Keratinocyte (primary cell): ENCODE results near the gene TUBA1B. TPM values are rescaled to one million over a fixed set of nuclear protein-coding genes. Genes with fewer than 3 reads are reported as not detected.
"Not testable (repeated sequence)": the region's sequence is repeated elsewhere in the genome, so short reads cannot be mapped to it uniquely, and the experiment has no call there.

ENCODE experiments used
- DNase-seq: peaks from one replicate; pipeline ENCODE4 v3.0.0-alpha.2; 2011; ENCODE audit warnings: low read depth, missing footprints, low spot score
- FAIRE-seq: peaks from 2 replicates; lab custom pipeline; 2011; peaks lifted over from hg19 to GRCh38; lab: Jason Lieb, UNC
- H2AFZ ChIP-seq: 2 replicates; pipeline ENCODE4 v1.6.0; 2012; ENCODE audit warnings: low read length, control low read depth, inconsistent platforms; ENCODE audit not compliant: control insufficient read depth
- H3K27ac ChIP-seq: 2 replicates; pipeline ENCODE4 v1.5.1; 2011; ENCODE audit warnings: low read length; ENCODE audit not compliant: control insufficient read depth, insufficient read depth
- H3K27me3 ChIP-seq: 3 replicates; pipeline ENCODE4 v1.6.0; 2011; ENCODE audit warnings: low read length; ENCODE audit not compliant: control insufficient read depth, insufficient read depth; ENCODE audit errors: extremely low read depth
- H3K36me3 ChIP-seq, 2 experiments: 2 replicates in 1 of 2; 3 replicates in 1 of 2; pipeline ENCODE4 v1.5.1; 2011; ENCODE audit warnings: low read length in 2 of 2, mild to moderate bottlenecking in 1 of 2; ENCODE audit not compliant: control insufficient read depth in 2 of 2, insufficient read depth in 2 of 2; ENCODE audit errors: extremely low read depth in 1 of 2
- H3K4me1 ChIP-seq: 3 replicates; pipeline ENCODE4 v1.5.1; 2011; ENCODE audit warnings: low read length; ENCODE audit not compliant: control insufficient read depth, insufficient read depth; ENCODE audit errors: extremely low read depth
- H3K4me2 ChIP-seq: 3 replicates; pipeline ENCODE4 v1.6.0; 2011; ENCODE audit warnings: low read depth, low read length; ENCODE audit not compliant: control insufficient read depth, insufficient read depth; ENCODE audit errors: extremely low read depth
- H3K4me3 ChIP-seq, 3 experiments: fragments of 200-600 bp in 1 of 3; sonication (generic) in 1 of 3; 2 replicates in 2 of 3; 3 replicates in 1 of 3; pipeline ENCODE4 v1.5.1; 2011 to 2016; ENCODE audit warnings: low read length in 3 of 3, mild to moderate bottlenecking in 3 of 3, control low read depth in 2 of 3, inconsistent platforms in 1 of 3, low read depth in 1 of 3, mixed read lengths in 1 of 3, mixed run types in 1 of 3, moderate library complexity in 1 of 3; ENCODE audit not compliant: control insufficient read depth in 2 of 3, insufficient read depth in 2 of 3; ENCODE audit errors: extremely low read depth in 1 of 3
- H3K79me2 ChIP-seq: 2 replicates; pipeline ENCODE4 v1.6.0; 2012; ENCODE audit warnings: low read length; ENCODE audit not compliant: control insufficient read depth, insufficient read depth
- H3K9ac ChIP-seq: 3 replicates; pipeline ENCODE4 v1.6.0; 2011; ENCODE audit warnings: low read length; ENCODE audit not compliant: control insufficient read depth, insufficient read depth; ENCODE audit errors: extremely low read depth
- H3K9me1 ChIP-seq: 3 replicates; pipeline ENCODE4 v1.6.0; 2011; ENCODE audit warnings: low read length; ENCODE audit not compliant: control insufficient read depth, insufficient read depth; ENCODE audit errors: extremely low read depth
- H3K9me3 ChIP-seq: 2 replicates; pipeline ENCODE4 v1.5.1; 2012; ENCODE audit warnings: low read depth, low read length; ENCODE audit not compliant: control insufficient read depth
- H4K20me1 ChIP-seq: 3 replicates; pipeline ENCODE4 v1.6.0; 2011; ENCODE audit warnings: low read length; ENCODE audit not compliant: control insufficient read depth, insufficient read depth; ENCODE audit errors: extremely low read depth
- EZH2 ChIP-seq: IDR thresholded peaks from one replicate; pipeline ENCODE4 v1.6.1; 2012; ENCODE audit warnings: inconsistent platforms, mild to moderate bottlenecking, low read length, moderate library complexity
- dilution Hi-C: fragments of 300-500 bp; cut with MboI; formaldehyde crosslinking; loops from one replicate; pipeline ENCODE4 v1.7.0; 2020; ENCODE audit warnings: low sequenced_read_pairs; ENCODE audit not compliant: extremely low pct_ligation_motif_present
- polyA plus RNA-seq, 5 experiments: library from polyadenylated mRNA; depleted of rRNA in 3 of 5; stranded (reverse) in 3 of 5; stranded (forward) in 1 of 5; unstranded in 1 of 5; fragments of >200 nt; gene quantifications; 1 replicate in 1 of 5; 2 replicates in 3 of 5; 3 replicates in 1 of 5; pipeline versions ENCODE4 v1.2.1 to v1.2.3, GENCODE V29; 2011 to 2012; ENCODE audit warnings: missing spikeins in 2 of 5, low read depth in 1 of 5, low replicate concordance in 1 of 5
- TF ChIP-seq, protein P1 (sequence below), 3 experiments: IDR thresholded peaks in 1 of 3; conservative IDR thresholded peaks in 1 of 3; optimal IDR thresholded peaks in 1 of 3; 2 replicates in 2 of 3; 3 replicates in 1 of 3; pipeline versions ENCODE3 to v1.5.1; 2011; ENCODE audit warnings: low read length in 3 of 3, mild to moderate bottlenecking in 3 of 3, moderate library complexity in 2 of 3, control low read depth in 1 of 3, inconsistent platforms in 1 of 3; ENCODE audit not compliant: insufficient read depth in 2 of 3; ENCODE audit errors: extremely low read depth in 1 of 3

TUBA1B gene
- polyA plus RNA-seq, 1 donor (not counting 4 experiments of a cell fraction or from before 2014, with no cell fraction given): 2,055 TPM

DNA sequence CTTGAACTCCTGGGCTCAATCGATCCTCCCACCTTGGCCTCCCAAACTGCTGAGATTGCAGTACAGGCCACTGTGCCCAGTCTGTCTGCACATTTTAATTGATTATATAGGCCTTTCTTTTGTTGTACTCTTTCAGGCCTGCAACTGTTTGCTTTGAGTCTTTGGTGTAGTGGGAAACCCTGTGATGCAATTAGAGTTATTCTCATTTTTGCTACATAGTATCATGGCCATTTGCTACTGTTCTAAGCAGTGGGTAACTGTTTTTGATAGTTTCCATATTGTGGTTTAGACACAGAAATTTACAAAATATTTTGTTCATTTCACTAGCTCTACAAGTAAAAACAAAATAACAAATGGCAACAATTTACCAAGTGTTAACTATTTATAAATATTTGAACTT lies 6.3 kb upstream of the TUBA1B start:
- Histone ChIP-seq H3K36me3 (no peaks in the 10 kb centered on the region), H3K27me3 (no peaks in the 10 kb centered on the region), H3K9ac (no peak overlapping the region), H3K4me1 (peaks cover 5% of the 10 kb centered on the region), H3K79me2 (no peaks in the 10 kb centered on the region), H3K4me3 (no peak overlapping the region), H3K9me1 (no peaks in the 10 kb centered on the region), H3K9me3 (no peaks in the 10 kb centered on the region), H3K4me2 (no peak overlapping the region), H4K20me1 (no peaks in the 10 kb centered on the region), H2AFZ (no peak overlapping the region), H3K27ac (no peak overlapping the region)
- no peak for TF ChIP-seq EZH2
- TF ChIP-seq, protein P1, sequence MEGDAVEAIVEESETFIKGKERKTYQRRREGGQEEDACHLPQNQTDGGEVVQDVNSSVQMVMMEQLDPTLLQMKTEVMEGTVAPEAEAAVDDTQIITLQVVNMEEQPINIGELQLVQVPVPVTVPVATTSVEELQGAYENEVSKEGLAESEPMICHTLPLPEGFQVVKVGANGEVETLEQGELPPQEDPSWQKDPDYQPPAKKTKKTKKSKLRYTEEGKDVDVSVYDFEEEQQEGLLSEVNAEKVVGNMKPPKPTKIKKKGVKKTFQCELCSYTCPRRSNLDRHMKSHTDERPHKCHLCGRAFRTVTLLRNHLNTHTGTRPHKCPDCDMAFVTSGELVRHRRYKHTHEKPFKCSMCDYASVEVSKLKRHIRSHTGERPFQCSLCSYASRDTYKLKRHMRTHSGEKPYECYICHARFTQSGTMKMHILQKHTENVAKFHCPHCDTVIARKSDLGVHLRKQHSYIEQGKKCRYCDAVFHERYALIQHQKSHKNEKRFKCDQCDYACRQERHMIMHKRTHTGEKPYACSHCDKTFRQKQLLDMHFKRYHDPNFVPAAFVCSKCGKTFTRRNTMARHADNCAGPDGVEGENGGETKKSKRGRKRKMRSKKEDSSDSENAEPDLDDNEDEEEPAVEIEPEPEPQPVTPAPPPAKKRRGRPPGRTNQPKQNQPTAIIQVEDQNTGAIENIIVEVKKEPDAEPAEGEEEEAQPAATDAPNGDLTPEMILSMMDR (optimal IDR thresholded peaks at IDR 0.05 in 1 of 3, IDR thresholded peaks at IDR 0.05 in 1 of 3, conservative IDR thresholded peaks at IDR 0.05 in 1 of 3; ENCODE audit: extremely low read depth in 1 of 3, insufficient read depth in 2 of 3, low read length in 3 of 3): no peak
- dilution Hi-C loops: no loop called here
- no peak for FAIRE-seq
- DNase-seq: no peak

- FAIRE-seq, H4K20me1 ChIP-seq: not testable (repeated sequence)
Measured at GRCh38 chr12:49136997-49137396, 5.8 kb upstream of the TUBA1B start.

DNA sequence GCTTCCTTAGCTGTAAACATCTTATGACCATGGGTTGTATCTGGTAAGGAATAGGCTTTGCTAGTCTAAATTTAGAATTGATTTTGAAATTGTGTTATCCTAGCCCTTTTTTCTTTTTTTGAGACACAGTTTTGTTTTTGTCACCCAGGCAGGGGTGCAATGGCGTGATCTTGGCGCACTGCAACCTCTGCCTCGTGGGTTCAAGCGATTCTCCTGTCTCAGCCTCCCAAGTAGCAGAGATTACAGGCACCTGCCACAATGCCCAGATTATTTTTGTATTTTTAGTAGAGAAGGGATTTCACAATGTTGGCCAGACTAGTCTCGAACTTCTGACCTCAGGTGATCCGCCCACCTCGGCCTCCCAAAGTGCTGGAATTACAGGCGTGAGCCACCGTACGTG lies 2.4 kb upstream of the TUBA1B start:
- no peak overlapping the region for H3K27ac ChIP-seq
- H3K4me2 ChIP-seq: peak overlapping the region; percentile 87
- no peak for FAIRE-seq
- DNase-seq: no peak
- peaks cover 22% of the 10 kb centered on the region for H3K79me2 ChIP-seq
- H3K9me3 ChIP-seq: no peaks in the 10 kb centered on the region
- H4K20me1 ChIP-seq: peaks cover 5% of the 10 kb centered on the region
- H3K4me3 ChIP-seq: no peak overlapping the region
- H3K9me1 ChIP-seq: no peaks in the 10 kb centered on the region
- no peak overlapping the region for H2AFZ ChIP-seq
- TF ChIP-seq EZH2: no peak
- TF ChIP-seq, protein P1 (optimal IDR thresholded peaks at IDR 0.05 in 1 of 3, IDR thresholded peaks at IDR 0.05 in 1 of 3, conservative IDR thresholded peaks at IDR 0.05 in 1 of 3; ENCODE audit: extremely low read depth in 1 of 3, insufficient read depth in 2 of 3, low read length in 3 of 3): no peak
- H3K4me1 ChIP-seq: peaks cover 22% of the 10 kb centered on the region
- peaks cover 2 to 14% of the 10 kb centered on the region in 2 experiments for H3K36me3 ChIP-seq
- no peak overlapping the region for H3K9ac ChIP-seq
- dilution Hi-C loops: no loop called here
- no peaks in the 10 kb centered on the region for H3K27me3 ChIP-seq

More at GRCh38 chr12:49136997-49137396, 5.8 kb upstream of the TUBA1B start:
- H3K9me1 ChIP-seq, H3K9ac ChIP-seq, H3K4me2 ChIP-seq, H3K27ac ChIP-seq, H3K36me3 ChIP-seq, DNase-seq, dilution Hi-C loops, H3K27me3 ChIP-seq, H3K4me1 ChIP-seq, H3K9me3 ChIP-seq, H3K4me3 ChIP-seq, H2AFZ ChIP-seq, H3K79me2 ChIP-seq: not testable (repeated sequence)
